Erythroblast (primary cell): ENCODE measurements around the gene CXCR4.

ENCODE experiments used
- GATA1 ChIP-seq: IDR thresholded peaks from 2 replicates; pipeline ENCODE4 v1.6.1; 2011; ENCODE audit warnings: low read depth, mild to moderate bottlenecking, control low read depth, low read length, moderate library complexity
- POLR2A ChIP-seq: IDR thresholded peaks from 2 replicates; pipeline ENCODE4 v1.6.1; 2011; ENCODE audit warnings: mild to moderate bottlenecking, low read length

DNA sequence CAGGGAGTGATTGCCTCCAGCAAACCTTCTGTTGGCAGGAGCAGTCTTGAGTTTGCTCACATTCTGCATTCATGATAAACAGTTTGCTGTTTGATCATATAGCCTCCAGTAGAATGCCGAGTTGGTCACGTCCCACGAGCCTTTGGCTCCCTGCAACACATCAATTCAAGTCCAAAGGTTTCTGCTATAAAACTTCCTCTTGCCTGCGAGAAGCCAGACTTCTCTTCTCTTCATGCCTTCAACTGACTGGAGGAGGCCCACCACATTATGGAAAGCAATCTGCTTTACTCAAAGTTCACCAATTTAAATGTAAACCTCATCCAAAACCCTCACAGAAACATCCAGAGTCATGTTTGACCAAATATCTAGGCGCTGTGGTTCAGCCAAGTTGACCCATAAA lies 40.8 kb downstream of the CXCR4 start:
- TF ChIP-seq POLR2A = no peak
- TF ChIP-seq GATA1 = no peak
